GM18858 (cell line): Measurements from ENCODE around the gene SLC2A3.
"Not testable (repeated sequence)": the region's sequence is repeated elsewhere in the genome, so short reads cannot be mapped to it uniquely, and the experiment has no call there.

Experiments used
- ATAC-seq: cut with Tn5 transposase; IDR thresholded peaks from one replicate; pipeline ENCODE4 v1.9.1; 2021; ENCODE audit not compliant: unreplicated experiment

Gene SLC2A3

GRCh38 chr12:7951671-7952070, 15.7 kb upstream of the SLC2A3 start:
- ATAC-seq: no peak

- ATAC-seq: not testable (repeated sequence)
These were observed 14.4 kb upstream of the SLC2A3 start for GRCh38 chr12:7950230-7950943.

- ATAC-seq: no peak
These were observed 12.7 kb upstream of the SLC2A3 start for GRCh38 chr12:7948589-7949260.

GRCh38 chr12:7947011-7947410, 11.0 kb upstream of the SLC2A3 start:
- ATAC-seq: no peak

GRCh38 chr12:7944760-7945159, 8.8 kb upstream of the SLC2A3 start:
- ATAC-seq: not testable (repeated sequence)

- ATAC-seq: no peak
These were observed 4.9 kb upstream of the SLC2A3 start for GRCh38 chr12:7940906-7941305.

GRCh38 chr12:7937833-7938506, 2.0 kb upstream of the SLC2A3 start:
- ATAC-seq: no peak

GRCh38 chr12:7934889-7935492, 996 bp downstream of the SLC2A3 start:
- no peak for ATAC-seq

- ATAC-seq: no peak
These were observed 1.7 kb downstream of the SLC2A3 start for GRCh38 chr12:7934091-7934888.

GRCh38 chr12:7933255-7933726, 2.7 kb downstream of the SLC2A3 start:
- peak; percentile 77 for ATAC-seq

- not testable (repeated sequence) for ATAC-seq
These were observed 3.3 kb downstream of the SLC2A3 start for GRCh38 chr12:7932599-7933240.

- ATAC-seq: no peak
These were observed 6.7 kb downstream of the SLC2A3 start for GRCh38 chr12:7929083-7929792.

- ATAC-seq: no peak
These were observed 8.5 kb downstream of the SLC2A3 start for GRCh38 chr12:7927470-7927869.

GRCh38 chr12:7926068-7926666, 9.8 kb downstream of the SLC2A3 start:
- not testable (repeated sequence) for ATAC-seq

GRCh38 chr12:7923241-7924236, 12.4 kb downstream of the SLC2A3 start:
- no peak for ATAC-seq

GRCh38 chr12:7921181-7921580, 14.8 kb downstream of the SLC2A3 start:
- not testable (repeated sequence) for ATAC-seq

- ATAC-seq: not testable (repeated sequence)
These were observed 17.8 kb downstream of the SLC2A3 start for GRCh38 chr12:7918268-7918590.
